ENCODE results near the gene ACTR3C.

The ACTR3C gene

DNA sequence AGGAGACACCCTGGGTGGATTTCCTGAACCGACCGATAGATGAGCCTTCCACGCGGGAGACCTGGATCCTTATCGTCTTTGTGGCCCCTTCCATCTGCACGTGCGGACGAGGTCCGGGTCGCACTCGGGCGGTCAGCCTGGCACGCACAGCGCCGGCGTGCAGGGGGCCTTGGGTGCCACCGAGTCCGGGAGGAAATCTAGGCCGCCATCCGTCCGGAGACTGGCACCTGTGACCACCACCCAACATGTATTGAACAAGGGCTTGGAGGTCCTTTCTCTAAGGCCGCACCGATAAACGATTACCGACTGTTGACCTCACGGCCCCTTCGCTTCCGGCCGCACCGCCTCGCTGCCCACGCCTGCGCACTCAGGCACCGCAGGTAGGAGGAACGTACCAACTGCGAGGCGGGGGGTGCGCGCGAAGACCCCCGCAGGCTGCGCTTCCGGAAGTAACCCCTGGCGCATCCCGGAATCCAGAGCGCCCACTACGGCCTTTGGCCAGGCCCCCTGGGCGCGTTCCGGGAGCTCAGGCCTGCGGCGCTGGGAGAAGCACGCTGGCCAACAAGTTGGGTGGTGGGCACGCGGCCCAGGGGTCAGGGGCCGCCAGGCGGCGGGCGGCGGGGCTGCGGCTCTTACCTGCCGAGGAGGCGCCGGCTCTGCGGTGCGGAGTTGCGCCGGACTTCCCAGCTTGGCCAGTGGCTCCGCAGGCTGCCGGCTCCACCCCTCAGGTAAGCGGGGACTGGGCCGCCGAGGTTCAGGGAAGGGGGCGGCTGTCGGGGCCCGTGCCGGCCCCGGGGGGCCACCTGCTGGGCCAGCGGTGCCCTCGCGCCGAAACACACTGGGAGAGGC lies at the start of gene ACTR3C, which contains the start of gene LRRC61:
TSS of gene ACTR3C (minus strand) at position 713 of the 849 bp plus-strand sequence. CDS start 28,249 bp downstream, outside the sequence.
TSS of gene LRRC61 (plus strand) at position 523 of the 849 bp plus-strand sequence. CDS start 13,507 bp downstream, outside the sequence.
- peak; percentile 77 for DNase-seq

DNA sequence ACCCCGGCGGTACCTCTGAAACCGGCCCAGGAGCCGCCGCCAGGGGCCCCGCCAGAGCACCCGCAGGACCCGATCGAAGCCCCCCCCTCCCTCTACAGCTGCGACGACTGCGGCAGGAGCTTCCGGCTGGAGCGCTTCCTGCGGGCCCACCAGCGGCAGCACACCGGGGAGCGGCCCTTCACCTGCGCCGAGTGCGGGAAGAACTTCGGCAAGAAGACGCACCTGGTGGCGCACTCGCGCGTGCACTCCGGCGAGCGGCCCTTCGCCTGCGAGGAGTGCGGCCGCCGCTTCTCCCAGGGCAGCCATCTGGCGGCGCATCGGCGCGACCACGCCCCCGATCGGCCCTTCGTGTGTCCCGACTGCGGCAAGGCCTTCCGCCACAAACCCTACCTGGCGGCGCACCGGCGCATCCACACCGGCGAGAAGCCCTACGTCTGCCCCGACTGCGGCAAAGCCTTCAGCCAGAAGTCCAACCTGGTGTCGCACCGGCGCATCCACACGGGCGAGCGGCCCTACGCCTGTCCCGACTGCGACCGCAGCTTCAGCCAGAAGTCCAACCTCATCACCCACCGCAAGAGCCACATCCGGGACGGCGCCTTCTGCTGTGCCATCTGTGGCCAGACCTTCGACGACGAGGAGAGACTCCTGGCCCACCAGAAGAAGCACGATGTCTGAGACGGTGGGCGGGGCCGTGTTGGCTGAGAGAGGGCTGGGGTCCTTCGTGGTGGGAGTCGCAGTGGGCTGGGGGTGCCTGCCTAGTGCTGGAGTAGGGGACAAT lies 49.1 kb upstream of the ACTR3C start:
- DNase-seq = no peak

DNA sequence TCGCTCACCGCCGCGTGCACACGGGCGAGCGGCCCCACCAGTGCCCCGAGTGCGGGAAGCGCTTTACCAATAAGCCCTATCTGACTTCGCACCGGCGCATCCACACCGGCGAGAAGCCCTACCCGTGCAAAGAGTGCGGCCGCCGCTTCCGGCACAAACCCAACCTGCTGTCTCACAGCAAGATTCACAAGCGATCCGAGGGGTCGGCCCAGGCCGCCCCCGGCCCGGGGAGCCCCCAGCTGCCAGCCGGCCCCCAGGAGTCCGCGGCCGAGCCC lies 48.6 kb upstream of the ACTR3C start:
- DNase-seq = no peak

DNA sequence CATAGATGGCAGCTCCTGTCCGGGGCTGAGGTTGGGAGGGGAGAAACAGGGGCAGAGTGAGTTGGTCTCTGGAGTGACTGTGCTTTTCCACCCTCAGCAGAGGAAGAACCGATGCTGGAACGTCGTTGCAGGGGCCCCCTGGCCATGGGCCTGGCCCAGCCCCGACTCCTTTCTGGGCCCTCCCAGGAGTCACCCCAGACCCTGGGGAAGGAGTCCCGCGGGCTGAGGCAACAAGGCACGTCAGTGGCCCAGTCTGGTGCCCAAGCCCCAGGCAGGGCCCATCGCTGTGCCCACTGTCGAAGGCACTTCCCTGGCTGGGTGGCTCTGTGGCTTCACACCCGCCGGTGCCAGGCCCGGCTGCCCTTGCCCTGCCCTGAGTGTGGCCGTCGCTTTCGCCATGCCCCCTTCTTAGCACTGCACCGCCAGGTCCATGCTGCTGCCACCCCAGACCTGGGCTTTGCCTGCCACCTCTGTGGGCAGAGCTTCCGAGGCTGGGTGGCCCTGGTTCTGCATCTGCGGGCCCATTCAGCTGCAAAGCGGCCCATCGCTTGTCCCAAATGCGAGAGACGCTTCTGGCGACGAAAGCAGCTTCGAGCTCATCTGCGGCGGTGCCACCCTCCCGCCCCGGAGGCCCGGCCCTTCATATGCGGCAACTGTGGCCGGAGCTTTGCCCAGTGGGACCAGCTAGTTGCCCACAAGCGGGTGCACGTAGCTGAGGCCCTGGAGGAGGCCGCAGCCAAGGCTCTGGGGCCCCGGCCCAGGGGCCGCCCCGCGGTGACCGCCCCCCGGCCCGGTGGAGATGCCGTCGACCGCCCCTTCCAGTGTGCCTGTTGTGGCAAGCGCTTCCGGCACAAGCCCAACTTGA lies 48.0 kb upstream of the ACTR3C start:
- DNase-seq = no peak

DNA sequence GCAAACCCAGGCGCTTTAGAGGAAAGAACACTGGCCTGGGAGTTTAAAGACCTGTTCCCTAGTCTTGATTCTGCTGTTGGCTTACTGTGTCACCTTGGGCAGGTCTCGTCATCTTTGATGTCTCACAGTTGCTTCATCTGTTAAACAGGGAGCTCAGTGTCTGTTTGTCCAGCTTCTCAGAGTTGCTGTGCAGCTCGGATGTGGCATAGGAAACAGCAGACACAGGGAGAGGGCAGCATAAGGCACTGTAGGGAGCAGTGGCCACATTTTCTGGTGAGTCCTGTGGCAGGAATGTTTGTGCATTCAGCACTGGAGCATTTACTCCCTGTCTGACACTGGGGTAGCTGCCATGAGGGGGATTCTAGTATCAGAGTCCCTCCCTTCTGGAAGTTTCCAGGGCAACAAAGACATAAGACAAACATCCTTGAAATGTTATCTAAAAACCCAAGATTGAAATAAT lies 47.3 kb upstream of the ACTR3C start:
- no peak for DNase-seq

DNA sequence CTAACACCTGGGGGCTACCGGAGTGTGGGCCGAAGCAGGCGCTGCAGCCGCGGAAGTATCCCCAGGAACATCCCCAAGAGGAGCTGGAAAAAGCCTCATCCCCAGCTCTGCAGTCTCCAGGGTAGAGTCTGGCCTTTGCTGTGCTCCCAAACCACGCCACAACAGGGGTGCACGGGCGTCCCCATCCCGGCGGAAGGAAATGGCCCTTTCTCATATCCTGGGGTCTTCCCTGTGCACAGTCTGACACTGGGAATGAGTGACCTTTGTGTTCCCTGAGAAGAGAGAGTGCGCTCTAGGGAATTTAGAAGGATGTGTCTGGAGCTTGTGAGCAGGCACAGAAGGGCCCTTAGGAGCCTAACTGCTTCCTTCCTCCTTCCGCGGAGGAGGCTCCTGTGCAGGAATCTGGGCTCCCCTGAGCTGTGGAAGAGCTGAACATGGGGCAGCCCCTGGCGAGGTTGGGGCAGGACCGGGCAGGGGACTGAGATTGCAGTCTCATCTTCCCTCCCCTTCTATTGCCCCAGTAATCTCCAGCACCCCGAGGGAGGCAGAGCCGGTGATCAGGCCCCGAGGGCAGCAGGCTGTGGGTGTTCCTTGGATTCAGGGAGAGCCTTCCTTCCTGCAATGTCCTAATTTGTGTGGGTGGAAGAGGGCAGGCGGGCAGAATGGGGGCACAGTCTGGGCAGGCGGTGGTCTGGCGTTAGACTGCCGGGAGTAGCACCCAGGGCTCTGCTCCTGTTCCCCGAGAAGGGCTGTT lies 46.6 kb upstream of the ACTR3C start:
- DNase-seq = no peak

DNA sequence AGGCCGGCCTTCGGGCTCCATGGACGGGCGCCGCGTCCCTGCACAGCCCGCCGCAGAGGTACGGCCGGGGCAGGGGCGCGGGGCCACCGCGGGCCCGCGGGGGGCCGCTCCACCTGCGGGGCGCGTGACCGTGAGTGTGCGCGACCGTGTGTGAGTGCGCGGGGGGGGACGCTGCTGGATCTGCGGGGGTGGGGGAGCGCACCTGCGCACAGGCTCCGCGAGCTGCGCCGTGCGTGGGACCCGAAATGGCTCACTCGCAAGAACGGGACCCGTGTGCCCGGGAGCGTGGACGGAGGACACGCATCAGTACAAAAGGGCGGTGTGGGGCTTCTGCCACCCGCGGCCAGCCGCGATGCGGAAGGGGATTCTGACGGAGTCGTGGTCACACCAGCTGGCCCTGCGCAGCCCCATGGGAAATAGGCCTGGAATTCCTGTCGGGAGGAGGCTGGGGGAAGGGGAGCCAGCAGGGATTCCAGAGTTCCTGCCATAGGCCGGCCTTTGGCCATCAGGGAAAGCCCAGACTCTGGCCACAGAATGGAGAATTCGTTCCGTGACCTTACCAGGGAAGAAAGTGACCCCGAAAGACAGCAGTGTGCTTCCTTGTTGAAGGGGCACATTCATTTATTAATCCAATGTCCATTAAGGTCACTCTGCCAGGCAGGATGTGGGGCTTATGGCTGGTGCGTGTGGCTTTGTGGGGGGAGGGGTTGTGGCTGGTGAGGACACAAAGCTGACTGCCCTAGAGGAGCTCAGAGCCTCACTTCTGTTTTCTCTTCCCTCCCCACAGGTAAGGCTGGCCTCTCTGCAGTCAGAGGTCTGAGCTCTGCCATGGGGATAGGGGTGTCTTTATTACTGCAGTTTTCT lies 45.8 kb upstream of the ACTR3C start:
- peak; percentile 51 for DNase-seq

DNA sequence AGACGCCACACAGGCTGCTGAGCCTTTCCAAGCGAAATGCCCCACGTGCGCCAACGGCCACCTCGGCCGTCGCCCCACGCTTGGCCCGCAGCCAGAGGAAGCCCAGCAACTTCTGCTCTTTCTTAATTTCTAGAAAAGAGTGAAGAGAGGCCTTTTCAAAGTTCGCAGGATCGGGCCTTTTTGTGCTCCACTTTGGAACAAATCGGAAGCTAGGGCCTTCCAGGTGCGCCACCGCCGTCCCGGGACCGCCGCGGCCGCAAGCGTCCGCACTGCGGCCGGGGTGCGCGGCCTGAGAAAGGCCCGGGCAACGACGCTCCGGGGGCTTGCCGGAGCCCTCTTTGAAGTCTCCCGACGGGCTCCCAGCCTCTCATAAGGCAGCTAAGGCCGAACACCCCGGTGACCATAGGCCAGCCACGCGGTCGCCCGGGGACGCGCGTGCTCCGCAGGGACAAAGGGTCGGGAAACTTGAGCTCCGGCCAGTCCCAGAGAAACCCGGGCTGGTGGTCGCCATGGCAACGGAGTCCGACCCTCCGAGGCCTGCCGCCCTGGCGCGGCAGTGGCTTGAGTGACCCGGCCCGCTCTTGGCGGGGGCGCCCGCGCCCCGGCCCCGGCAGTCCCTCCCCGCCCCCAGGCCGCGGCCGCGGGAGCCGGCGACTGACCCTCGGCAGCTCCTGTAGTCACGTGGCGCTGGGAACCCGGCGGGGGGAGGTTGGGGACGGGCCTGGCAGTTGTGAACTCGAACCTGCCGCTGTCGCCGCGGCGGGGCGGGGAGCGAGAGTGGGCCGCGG lies 44.9 kb upstream of the ACTR3C start, which contains the start of gene REPIN1:
TSS of gene REPIN1 (plus strand) at position 727 of the 788 bp plus-strand sequence. CDS start 890 bp downstream, outside the sequence.
- peak; percentile 87 for DNase-seq

DNA sequence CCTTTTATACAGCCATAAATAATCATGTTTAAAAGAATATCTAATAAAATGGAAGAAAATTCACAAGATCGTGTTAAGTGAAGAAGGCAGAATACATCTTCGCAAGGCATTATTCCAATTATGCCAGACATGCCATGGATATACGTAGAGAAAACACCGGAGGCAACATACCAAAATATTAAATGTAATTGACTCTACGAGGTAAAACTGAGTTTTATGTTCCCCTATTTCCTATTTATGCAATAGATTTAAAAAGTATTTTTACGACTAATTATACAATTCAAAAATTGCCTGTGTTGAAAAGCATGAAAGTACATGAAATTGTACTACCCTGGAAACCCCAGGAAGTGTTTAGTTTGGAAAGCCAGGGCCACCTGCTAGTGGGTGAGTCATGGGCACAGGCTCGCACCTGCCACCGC lies 44.3 kb upstream of the ACTR3C start:
- DNase-seq = no peak

DNA sequence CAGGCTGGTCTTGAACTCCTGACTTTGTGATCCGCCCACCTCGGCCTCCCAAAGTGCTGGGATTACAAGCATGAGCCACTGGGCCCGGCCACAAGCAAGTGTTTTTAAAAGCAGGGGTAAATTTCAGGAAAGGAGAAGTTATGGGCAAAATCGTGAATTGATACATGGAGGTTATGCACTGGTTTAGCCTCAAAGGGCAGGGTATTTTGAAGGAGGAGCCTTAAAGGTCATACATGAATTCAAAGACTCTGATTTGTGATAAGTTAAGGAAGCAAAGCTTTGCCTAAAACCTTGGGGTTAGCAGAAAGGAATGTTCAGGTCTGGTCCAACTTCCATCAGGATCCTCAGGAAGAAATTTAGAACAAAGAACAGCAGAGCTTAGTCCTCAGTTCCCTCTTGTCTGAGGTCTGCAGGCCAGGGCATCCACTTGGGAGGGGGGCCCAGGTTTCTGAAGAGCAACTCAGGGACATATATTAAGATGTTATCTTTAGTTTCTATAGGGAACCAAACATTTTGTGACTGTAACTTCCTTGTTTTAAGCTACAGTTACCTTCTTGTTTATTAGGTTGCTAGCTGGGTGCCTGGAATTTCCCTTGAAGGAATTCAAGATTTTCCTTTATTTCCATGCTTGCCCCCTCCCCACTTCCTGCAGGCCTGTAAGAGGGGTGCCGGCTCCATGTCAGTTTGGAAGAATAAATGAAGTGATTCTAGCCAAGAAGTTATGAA lies 42.5 kb upstream of the ACTR3C start:
- DNase-seq = no peak

DNA sequence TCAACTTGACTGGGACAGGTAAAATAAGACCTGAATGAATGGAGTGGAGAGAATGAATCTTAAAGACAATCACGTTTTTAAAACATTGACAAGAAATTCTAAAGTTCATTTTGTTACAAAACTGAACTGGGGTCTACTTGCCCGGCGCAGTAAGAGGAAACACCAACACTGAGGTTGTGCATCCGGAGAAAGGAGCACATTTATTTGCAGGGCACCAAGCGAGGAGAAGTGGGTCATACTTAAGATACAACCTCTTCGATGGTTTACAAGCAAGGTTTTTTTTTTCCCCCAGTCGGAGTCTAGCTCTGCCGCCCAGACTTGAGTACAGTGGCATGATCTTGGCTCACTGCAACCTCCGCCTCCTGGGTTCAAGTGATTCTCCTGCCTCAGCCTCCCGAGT lies 41.8 kb upstream of the ACTR3C start:
- no peak for DNase-seq

DNA sequence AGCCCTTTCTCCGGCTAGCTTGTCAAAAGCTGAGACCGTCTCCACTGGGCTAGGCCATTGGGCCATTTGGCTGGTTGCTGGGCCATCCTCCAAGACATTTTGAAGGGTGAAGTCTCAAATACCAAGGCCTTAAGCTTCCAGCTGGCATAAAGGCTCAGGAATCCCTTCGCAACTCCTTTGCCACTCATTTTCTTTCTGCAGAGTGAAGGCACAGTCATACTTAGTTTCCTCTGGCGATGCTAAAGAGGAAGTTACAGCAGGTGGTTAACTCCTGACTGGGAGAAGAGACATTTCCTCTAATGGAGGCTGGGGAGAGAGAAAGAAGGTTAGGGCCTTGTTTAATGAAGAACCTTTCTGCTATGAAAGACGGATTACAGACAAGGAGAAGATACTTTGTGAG lies 40.5 kb upstream of the ACTR3C start:
- DNase-seq = peak; percentile 30

DNA sequence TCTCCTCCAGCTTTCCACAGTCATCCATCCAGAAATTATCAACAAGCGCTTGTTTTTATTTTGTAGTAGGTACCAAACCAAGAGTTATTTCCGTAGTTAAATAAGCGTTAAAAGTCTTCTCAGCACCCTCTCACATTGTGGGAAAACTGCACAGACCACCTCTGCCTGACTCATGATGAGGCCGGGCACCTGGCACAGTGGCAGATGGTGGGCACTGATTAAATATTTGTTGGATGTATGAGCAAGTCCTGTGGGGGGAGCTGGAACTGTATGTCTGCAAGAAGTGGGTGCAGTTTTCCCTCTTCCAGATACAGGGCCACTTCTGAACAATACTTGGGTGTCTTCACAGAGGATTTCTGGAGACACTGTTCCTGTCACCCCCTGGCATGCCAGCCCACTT lies 40.0 kb upstream of the ACTR3C start:
- no peak for DNase-seq

DNA sequence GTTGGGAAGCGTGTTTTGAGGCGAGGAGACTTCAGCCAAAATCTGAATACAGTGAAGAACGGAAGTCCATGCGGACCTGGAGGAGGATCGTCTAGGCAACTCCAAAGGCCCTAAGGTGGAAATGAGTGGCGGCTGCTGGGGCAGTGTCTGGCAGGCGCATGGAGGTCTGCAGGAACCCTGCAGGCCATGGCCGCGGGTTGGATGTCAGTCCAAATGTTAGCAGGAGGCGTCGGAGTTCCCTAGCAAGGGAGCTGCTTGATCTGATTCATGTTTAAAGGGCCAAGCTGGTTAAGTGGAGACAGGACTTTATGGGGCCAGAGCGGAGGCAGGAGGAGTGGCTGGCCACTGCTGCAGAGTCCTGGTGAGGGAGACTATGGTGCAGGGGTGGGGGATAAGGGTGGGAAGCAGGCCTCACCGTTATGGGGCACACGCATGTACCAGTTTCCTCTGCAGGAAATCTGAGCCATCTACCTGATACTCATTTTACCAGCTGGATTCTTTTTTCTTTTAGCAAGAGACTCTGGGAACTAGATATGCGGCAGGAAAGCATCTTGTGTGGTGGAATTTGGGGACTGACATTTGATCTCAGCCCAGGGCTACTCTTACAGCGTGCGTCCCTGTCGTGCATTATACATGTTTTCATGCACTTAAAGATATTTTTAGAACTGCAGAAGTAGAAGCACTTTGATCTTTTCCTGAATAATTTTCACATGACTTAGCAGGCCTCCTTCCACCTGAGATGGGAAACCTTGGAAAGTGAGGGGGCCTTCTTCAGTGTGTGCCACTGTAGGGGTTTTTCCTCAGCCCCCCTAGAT lies 38.7 kb upstream of the ACTR3C start:
- DNase-seq = no peak

DNA sequence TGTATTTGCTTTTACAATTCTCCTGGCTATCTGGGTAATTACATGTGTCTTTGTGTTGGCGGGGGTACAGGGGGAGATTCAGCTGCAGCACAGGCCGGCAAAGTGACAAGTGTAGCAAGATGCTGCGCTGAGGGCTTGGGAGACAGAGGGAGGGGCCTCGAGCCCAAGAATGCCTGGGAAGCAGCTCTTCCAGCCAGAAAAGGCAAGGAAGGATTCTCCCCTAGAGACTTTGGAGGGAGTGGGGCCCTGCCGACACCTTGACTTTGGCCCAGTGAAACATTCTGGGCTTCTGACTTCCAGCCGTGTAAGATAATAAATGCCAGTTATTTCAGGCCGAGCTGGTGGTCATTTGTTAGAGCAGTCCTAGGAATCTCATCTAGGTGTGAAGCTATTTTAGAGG lies 38.1 kb upstream of the ACTR3C start:
- no peak for DNase-seq

DNA sequence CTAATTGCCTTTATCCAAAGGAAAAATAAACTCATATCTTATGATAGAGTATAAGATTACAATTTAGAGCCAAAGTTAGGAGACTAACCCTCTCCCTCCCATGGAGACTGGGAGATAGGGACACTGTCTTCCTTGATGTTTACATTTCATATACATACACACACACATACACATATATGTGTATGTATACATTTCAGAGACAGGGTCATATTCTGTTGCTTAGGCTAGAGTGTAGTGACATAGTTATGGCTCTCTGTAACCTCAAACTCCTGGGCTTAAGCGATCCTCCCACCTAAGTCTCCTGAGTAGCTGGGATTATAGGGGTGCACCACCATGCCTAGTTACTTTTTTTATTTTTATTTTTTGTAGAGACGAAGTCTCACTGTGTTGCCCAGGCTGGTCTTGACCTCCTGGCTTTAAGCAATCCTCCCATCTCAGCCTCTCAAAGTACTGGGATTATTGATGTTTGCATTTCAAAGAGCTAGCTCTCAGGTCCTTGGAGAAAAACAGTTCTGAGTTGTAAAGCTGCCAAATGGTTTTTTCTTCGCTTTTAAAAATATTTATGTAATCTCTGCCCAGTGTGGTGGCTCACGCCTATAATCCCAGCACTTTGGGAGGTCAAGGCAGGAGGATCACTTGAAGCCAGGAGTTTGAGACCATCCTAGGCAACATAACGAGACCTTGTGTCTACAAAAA lies 37.2 kb upstream of the ACTR3C start:
- no peak for DNase-seq

DNA sequence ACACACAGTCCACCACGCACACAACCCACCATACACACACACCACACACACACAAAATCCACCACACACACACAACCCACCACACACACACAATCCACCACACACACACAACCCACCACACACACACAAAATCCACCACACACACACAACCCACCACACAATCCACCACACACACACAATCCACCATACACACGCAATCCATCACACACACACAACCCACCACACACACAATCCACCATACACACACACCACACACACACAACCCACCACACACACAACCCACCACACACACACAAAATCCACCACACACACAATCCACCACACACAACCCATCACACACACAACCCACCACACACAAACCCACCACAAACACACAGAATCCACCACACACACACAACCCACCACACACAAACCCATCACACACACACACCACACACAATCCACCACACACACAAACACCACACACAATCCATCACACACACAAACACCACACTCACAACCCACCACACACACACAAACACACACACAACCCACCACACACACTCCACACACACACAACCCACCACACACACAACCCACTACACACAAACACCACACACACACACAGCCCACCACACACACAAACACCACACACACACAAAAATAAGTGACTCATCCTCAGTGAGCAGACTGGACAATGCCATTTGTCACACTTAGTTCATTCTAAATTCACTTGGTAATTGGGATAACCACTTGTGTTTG lies 36.4 kb upstream of the ACTR3C start:
- no peak for DNase-seq

Measured in activated CD4-positive, alpha-beta T cell treated with anti-CD3 and anti-CD28 coated beads, Interleukin-2, Interleukin-6, amounts not matched to agents 100 ng/mL and 50 ng/mL, durations not matched to agents 16 hours and 8 hours (primary cell).